Measurements from ENCODE around the gene GPR37L1. TPM values are rescaled to one million over a fixed set of nuclear protein-coding genes. Genes with fewer than 3 reads are reported as not detected.
"Not testable (repeated sequence)": the region's sequence is repeated elsewhere in the genome, so short reads cannot be mapped to it uniquely, and the experiment has no call there.

GPR37L1 gene
- polyA plus RNA-seq, 5 donors, result 0.06 to 0.12 (median 0.07) TPM

DNA sequence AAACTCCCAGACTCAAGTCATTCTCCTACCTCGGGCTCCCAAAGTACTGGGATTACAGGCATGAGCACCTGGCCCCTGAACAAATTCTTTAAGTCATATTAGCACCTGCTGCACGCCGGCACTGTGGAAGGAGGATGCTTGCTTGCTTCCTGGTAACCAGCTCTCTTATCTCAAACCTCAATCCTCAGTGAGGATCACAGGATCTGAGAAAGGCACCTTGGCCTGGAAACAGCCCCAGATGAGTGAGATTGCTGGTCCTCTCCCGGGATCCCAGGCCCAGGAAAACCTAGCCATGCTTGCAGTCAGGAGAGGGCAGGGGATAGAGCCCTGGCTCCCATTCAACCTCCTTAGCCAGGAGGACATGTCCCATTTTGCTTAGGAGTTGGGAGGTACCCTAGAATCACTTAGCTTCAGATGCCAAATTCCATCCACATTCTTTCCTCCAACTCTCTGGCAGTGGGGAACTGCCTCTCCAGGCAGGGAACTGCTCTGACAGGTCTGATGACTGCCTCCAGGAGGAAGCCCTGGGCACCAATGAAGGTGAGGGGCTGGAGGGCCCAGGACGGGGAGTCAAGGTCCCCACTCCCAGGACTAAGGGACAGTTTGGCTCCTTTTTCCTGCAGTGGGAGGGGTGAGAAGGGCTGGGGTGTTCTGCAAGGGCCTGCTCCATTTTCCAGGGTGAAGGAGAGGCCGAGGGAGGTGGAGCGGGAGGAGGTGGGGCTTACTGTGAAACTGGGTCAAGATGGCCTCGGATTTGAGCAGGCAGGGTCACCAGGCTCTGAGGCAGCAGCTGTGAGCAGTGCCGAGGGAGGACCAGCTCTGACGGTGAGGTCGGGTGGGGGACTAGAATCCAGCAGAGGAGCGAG is 9.5 kb downstream of the GPR37L1 start:
- DNase-seq, result peak in 1 of 2 donors; percentile 58

DNA sequence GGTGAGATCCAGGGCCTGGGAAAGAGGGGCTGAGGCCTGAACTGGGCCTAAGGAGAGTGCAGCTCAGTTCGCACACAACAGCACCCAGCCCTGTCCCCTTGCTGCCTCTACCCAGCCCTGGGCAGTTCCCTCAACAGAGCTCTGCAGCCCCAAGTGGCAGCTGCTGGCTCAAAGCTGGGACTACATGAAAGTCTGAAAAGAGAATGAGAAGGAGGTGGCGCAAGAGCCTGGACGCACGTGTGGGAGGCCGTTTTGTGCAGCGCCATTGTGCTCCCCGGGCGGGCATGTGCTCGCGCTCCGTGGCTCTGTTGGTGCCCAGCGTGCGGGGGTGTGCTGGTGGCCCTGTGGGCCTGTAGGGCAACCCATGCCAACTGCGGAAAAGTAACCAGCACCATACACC is 10.3 kb downstream of the GPR37L1 start:
- no peak for DNase-seq

DNA sequence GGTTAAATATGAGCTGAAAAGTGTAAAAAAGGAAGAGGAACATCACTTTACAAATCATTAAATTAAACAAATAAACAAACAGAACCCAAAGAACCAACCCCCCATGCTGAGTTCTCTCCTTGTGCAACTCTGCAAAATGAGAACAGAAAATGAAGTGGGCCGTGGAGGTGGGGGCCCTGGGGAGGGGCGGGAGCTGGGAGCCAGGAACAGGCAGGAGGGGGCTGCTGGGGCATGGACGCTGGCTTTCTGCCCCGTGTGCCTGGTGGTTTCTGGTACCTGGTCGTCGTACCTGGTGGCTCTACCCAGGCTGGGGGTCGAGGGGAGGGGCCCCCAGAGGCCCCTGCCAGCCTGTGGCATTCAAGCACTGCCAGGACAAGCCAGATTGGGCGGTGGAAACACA is 10.8 kb downstream of the GPR37L1 start:
- DNase-seq, result no peak

DNA sequence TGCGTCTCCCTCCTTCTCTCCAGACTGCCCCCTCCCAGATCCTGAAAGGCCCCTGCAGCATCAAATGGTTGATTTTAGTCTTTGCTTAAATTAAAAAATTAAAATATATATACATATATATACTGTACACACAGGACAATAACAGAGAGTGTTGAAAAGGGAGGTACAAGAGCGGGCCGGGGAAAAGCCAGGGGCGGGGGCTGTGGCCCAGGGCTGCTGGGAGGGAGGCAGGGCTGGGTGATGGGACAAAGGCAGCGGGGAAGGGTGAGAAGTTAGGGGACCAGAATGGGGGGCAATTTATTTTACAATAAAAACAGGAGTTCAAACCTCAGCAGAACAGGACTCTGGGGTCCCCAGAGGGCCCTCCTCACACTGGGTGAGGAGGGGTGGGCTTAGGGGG is 11.3 kb downstream of the GPR37L1 start:
- DNase-seq, result no peak

DNA sequence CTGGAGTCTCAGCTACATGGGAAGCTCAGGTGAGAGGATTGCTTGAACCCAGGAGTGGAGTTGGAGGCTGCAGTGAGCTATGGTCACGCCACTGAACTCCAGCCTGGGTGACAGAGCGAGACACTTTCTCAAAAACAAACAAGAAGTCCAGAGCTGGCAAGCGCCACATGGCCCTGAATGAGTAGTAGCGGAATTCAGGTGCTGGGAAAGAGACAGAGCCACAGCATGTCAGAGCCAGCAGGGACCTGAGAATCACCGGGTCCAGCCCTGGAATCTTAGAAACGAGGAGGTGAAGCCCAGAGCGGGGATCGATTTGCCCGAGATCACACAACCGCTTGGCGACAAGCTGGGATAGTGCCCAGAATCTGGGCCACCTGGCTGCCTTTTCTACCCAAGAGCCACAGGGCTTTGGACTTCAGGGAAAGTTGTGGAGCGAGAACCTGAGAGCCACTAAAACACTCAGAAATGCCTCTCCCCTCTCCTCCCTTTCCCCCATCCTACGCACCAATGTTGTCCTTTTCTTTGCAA is 12.0 kb downstream of the GPR37L1 start:
- DNase-seq, result no peak

DNA sequence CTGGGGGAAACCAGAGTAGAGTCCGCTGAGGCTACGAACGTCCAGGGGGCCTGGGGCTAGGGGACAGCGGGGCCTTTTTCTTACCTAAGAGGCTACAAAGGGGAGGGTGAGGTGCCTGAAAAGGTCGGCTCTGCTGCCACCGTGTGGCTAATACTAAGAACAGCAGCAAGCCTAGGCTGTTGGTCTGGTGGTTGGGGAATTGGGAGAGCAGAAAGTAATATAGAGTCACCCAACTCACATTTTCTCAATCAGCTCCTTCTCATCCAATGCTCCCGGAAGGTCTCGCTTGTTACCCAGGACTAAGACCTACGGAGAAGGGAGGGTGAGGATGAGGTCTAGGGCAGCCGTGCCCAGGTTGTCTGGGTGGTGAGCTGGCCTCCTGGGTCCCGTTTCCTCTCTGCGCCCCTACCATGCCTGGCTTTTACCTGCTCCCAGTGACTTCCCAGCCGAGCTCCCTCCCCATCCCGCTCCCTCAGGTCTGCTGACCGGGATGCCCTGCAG is 12.6 kb downstream of the GPR37L1 start:
- DNase-seq, result peak in 1 of 2 donors; percentile 67

DNA sequence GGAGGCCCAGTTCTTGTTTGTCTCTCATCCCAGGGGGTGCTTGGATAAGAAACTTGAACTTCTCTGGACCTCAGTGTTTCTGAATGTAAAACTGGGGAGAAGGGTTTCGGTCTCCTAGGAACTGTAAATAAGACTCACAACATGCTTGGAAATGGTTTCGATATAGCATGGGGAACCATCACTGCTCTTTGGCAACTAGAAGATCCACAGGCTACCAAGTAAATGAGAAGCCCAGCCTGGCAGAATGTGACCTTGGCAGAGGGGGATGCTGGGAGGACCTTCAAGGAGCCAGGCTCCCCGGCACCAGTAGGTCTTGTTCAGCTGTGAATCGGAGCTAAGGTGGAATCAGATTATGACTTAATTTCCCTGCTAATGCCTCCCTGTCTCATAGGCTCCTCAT is 18.1 kb downstream of the GPR37L1 start:
- no peak for DNase-seq

DNA sequence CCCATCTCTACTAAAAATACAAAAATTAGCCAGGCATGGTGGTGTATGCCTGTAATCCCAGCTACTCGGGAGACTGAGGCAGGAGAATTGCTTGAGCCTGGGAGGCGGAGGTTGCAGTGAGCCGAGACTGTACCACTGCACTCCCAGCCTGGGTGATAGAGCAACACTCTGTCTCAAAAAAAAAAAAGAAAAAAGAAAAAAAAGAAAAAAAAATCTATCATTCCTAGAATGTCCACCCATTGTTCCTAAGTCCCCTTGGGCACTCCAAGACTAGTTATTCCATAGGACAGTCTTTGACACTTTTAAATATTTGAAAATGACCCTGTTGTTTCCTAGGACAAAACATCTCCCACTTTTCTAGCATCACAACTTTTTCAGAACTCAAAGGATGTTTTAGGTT is 18.8 kb downstream of the GPR37L1 start:
- DNase-seq, result not testable (repeated sequence)

DNA sequence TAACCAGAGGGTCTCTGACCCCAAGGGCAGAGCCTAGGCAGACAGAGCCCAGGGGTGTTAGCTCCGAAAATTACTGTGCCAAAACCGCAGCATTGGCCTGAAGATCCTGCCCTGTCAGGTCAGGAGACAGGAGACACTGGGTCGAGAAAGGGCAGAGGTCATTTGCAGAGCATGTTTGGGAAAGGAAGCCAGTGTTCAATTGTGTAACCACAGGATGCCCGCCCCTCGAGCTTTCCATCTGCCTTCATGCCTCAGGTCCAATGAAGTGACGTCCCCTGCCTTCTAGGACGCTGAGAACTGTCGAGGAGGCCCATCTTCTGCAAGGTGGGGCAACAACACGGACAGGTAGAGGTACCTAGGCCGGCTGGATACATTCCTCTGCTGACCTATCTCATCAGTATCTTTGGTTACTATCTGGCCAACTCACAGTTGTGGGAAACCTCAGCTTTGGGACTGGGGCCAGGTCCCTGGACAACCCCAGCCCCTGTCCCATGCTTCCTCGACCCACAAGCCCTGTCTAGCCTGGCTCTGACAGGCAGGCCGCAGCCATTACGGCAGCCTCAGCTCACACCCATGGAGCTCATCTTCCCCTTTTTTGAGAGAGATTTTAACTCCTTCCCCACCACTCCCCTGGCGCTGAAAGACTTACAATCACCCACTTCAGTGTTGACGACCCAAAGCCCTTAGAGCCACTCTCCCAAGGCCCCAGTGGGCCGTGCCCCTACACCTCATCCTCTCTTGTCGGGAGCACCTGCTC is 20.5 kb downstream of the GPR37L1 start:
- no peak for DNase-seq

DNA sequence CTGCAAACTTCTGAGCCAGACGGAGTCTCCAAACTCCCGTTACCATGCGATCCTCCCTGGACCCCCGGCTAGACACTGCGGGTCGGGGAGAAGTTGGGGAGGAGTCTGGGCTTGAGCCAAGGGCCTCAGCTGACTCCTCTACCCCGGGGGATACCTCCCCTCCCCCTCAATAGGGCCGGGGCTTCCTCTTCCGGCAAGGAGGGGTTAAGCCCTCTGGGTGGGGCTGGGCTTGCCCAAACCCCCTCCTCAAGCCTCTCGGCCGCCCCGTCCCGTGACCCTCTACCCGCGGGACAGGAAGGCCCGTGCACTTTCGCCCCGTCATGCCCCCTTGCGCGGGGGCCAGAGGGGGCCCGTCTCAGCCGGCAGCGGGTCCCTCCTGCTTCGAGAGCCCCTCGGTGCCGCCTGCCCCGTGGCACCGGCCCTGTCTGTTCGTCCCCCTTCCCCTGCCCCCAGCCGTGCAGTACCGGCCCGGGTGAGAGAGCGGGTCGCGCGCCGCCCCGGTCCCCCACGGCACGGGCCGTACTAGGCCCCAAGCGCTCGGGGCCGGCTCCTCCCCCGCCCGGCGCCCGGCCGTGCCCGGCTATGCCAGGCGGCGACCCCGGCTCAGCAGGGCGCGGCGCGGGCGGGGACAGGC is 21.2 kb downstream of the GPR37L1 start:
- DNase-seq, result no peak

DNA sequence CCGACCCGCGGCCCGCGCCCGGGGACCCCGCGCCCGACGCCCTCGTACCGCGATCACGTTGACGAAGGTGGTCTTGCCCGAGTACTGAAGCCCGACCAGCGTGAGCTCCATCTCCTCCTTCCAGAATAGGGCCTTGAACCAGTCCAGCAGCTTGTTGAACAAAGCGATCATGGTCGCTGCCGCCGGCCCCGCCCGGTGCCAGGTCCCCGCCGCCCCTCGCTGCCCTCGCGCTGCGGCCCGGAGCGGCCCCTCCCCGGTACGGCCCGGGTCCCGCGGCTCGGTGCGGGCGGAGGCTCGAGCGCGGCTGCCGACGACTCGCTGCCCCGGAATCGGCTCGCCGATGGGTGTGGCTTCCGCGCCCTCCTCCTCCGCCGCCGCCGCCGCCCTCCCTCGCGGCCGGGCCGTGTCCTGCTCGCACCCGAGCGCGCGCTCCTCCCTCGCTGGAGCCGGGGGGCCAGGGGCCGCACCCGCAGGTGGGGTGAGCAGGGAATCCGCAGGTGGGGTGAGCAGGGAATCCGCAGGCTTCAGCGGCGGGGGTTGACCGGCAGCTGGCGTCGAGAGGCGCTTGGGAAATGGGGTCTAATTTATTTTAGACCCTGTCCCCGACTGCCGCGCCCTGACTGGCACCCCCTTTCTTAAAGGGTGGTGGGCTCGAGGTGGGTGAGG is 21.8 kb downstream of the GPR37L1 start, which contains the start of gene ARL8A:
ARL8A (minus strand) TSS at position 336 of the 666 bp plus-strand sequence; CDS start at position 171, 165 bp downstream.
- DNase-seq, result no peak

DNA sequence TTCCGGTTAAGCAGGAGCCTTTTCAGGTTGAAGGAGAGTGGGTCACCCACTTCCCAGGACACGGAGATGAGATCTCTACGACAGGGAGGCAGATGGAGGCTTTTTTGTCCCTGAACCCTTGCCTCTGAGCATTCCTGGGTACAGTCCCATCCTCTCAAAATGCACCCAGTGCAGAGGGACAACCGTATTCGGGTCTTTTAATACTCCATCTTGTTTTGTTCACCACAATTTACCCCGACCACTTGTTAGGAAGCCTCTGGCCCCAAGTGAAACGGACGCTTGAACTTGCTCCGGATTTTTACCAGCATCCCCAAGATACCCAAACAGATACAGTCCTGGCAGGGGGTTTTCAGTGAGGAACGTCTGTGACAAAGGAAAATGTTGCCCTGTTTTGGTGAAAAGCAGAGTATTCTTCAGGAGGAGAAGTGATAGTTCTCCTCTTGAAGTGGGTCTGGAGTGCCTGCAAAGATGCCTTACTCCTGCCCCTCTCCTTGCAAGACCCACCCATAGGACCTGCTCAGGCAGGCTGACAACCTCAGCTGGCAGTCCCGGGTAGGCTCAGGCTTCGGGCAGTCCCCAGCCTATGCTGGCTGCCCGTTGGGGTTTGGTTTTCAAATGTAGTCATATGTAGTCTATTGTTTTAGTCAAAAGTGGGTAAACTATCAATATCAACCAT is 22.5 kb downstream of the GPR37L1 start:
- no peak for DNase-seq

DNA sequence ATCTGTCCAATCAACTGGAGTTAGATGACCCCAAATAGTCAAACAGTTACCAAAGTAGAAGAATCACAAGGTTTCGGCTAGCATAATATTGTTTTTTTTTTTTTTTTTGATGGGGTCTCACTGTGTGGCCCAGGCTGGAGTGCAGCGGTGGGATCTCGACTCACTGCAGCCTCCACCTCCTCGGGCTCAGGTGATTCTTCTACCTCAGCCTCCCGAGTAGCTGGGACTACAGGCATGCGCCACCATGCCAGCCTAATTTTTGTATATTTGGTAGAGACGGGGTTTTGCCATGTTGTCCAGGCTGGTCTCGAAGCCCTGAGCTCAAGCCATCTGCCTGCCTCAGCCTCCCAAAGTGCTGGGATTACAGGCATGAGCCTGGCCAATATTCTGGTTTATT is 23.0 kb downstream of the GPR37L1 start:
- DNase-seq, result not testable (repeated sequence)

DNA sequence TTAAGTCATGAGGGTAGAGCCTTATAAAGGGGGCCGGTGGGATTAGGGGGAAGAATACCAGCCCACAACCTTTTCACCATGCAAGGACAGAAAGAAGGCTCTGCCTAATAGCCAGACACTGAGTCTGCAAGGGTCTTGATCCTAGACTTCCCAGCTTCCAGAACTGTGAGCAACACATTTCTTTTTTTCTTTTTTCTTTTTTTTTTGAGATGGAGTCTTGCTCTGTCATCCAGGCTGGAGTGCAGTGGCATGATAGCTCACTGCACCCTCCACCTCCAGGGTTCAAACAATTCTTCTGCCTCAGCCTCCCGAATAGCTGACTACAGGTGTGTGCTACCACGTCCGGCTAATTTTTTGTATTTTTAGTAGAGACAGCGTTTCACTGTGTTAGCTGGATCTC is 23.6 kb downstream of the GPR37L1 start:
- DNase-seq, result no peak

DNA sequence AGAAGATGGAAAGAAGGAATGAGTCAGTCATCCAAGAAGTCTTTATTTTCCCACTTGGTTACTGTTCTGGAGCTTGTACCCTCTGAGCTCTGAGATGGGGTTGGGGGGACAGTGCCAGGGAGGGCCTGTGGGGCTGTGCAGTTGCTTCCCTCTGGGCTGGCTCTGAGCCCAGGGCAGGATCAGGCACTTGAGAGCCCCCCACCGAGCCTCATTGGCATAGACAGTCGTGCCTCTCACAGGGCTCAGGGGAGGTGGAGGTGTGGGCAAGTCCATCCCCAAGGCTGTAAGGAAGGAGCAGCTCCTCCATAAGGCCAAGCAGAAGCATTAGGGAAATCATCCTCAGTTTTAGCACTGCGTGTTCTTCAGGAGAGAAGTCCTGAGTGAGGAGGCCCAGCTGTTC is 24.3 kb downstream of the GPR37L1 start:
- DNase-seq, result no peak

DNA sequence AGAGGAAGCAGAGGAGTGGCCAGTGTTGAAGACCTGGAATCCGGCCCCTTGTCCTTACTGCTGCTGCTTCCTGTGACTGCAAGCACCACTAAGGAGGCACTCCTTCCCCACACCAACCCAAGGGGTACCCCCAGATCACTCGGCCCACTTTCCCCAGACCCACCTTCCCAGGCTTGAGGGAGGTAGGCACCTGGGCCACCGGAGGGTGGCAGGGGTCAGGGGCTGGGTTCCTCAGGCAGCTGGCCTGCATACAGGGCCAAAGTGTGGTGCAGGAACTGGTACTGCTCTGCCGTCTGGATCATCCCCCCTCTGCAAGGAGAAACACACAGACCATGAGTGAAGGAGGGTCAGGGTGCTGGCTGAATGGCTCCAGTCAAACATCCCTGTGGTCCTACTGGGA is 25.7 kb downstream of the GPR37L1 start:
- DNase-seq, result no peak

DNA sequence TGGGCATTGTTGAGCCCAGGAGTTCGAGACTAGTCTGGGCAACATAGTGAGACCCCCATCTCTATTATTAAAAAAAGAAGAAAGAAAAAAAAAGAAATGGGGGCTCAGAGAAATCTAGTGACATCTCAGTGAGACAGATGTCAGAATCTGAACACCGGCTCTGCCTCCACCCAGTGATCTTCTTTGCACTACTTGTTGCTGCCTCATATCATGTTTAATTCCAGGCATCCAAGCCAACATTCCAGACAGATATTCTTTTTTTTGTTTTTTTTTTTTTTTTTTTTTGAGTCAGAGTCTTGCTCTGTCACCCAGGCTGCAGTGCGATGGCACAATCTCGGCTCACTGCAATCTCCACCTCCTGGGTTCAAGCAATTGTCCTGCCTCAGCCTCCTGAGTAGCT is 26.8 kb downstream of the GPR37L1 start:
- no peak for DNase-seq

DNA sequence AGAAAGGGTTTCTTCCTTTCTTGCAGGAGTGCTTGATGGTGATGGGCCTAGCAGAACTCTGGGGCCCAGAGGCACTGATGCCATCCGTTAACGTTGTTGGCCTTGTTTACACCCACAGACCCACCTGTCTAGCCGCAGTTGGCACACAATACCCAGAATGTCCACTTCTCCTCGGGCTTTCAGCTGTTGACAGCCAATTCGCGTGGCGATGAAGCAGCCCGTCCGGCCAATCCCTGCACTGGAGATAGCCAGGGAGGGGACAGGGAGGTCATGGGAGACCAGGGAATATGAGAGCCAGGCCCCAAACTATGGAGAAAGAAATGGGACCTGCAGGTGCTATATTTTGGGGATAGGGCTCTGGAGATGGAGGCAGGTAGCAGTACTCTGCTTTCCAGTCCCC is 27.5 kb downstream of the GPR37L1 start:
- no peak for DNase-seq

DNA sequence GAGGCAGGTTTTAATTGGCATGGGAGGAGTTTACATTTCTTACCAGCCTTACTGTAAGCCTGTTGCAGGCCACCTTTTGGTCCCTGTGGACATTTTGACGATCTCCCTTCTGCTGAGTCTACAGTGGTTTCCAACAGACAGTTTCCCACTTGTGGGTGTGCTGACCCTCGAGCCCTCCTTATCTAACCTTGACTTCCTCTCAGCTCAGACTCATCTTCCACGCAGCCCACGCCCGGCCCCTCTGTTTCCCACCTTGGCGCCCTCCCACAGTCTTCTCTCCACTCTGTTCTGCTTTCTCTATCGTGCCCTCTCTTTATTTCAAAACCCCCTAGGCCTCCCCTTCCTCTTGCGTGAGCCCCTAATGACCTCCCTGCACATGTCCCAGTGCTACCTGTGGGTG is 27.9 kb downstream of the GPR37L1 start:
- no peak for DNase-seq

DNA sequence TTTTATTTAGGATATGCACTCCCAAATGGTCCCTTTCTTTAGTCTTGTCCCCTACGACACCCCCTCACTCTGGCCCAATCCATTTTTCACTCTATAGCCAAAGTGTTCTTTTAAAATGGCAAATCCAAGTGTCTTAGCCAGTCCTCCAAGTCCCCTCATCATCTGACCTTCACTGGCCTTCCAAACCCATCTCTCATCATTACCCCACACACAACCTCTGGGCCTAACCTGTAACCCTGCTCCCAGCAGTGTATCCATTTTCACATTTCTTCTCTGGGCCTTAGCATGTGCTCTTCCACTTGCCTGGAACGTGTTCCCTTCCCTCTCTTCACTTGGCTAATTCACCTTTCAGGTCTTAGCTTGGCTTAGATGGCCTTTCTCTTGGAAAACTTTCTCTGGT is 28.3 kb downstream of the GPR37L1 start:
- no peak for DNase-seq

DNA sequence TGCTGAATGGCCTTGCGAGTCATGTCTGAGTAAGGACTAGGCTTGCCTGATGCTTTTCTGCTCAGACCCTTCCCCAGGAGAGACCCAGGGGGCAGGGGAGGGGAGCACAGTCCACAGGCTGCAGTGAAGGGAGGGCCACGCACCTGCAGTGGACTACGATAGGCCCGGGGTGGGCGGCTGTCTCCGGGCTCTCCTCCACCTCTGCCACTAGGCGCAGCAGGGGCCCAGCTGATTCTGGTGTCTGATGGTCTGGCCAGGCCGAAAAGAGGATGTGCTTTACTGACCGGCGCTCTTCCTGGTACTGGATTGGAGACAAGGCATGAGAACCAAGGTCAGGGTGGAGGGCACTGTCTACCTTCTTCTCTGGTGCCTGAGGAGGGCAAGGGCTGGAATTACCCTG is 29.7 kb downstream of the GPR37L1 start:
- DNase-seq, result no peak

Measured in right lung (tissue), 5 donors.